Aorta (tissue), 5 donors: ENCODE measurements around the gene ZNF202. TPM values are rescaled to one million over a fixed set of nuclear protein-coding genes. Genes with fewer than 3 reads are reported as not detected.
"Not testable (repeated sequence)": the region's sequence is repeated elsewhere in the genome, so short reads cannot be mapped to it uniquely, and the experiment has no call there.

Experiments
- ATAC-seq: fragments of 200-7000 bp; cut with Tn5 transposase; one replicate; pipeline ENCODE4 v1.9.1; 2022; ENCODE audit warnings: moderate library complexity; ENCODE audit not compliant: low FRiP score
- DNase-seq, 2 donors: peaks; one replicate each; pipeline ENCODE4 v3.0.0-alpha.2; 2020
- H3K27ac ChIP-seq, 2 donors: one replicate each; pipeline ENCODE4 v1.5.1; 2013; ENCODE audit warnings: low read length in 2 of 2, mild to moderate bottlenecking in 2 of 2, moderate library complexity in 2 of 2, control low read depth in 1 of 2, inconsistent platforms in 1 of 2, low read depth in 1 of 2
- H3K27me3 ChIP-seq, 2 donors: one replicate each; pipeline ENCODE4 v1.6.1; 2013; ENCODE audit warnings: control low read depth in 1 of 2, low read length in 1 of 2, mild to moderate bottlenecking in 1 of 2, moderate library complexity in 1 of 2; ENCODE audit not compliant: insufficient read depth in 2 of 2, control insufficient read depth in 1 of 2
- H3K36me3 ChIP-seq, 2 donors: one replicate each; pipeline ENCODE4 v1.6.1; 2013; ENCODE audit warnings: control low read depth in 1 of 2, low read length in 1 of 2, mild to moderate bottlenecking in 1 of 2; ENCODE audit not compliant: insufficient read depth in 2 of 2, control insufficient read depth in 1 of 2
- H3K4me1 ChIP-seq, 2 donors: one replicate each; pipeline ENCODE4 v1.6.1; 2013; ENCODE audit warnings: low read length in 2 of 2, control low read depth in 1 of 2, mild to moderate bottlenecking in 1 of 2, moderate library complexity in 1 of 2; ENCODE audit not compliant: insufficient read depth in 2 of 2, control insufficient read depth in 1 of 2
- H3K4me3 ChIP-seq, 2 donors: one replicate each; pipeline ENCODE4 v1.5.1; 2013; ENCODE audit warnings: low read length in 2 of 2, control low read depth in 1 of 2, mild to moderate bottlenecking in 1 of 2
- H3K9me3 ChIP-seq: one replicate; pipeline ENCODE4 v1.6.1; 2013; ENCODE audit warnings: mild to moderate bottlenecking, low read length; ENCODE audit not compliant: control insufficient read depth
- WGBS, 2 donors: extraction: QIAGEN DNeasy Blood & Tissue Kit; methylation state at CpG; one replicate each; pipeline ENCODE4 v1.1.7; 2013; 5-methylcytosine and 5-hydroxymethylcytosine counted together
- intact Hi-C, 2 donors: fragments of 100-400 bp; cut with DNase I; formaldehyde crosslinking; loops; one replicate each; pipeline versions ENCODE4 v1.14.2 to v1.15.0; 2022
- polyA plus RNA-seq, 2 donors: library from polyadenylated mRNA; stranded (reverse); fragments of 200-250 nt; gene quantifications; one replicate each; pipeline ENCODE4 v1.2.3, GENCODE V29; 2013
- total RNA-seq, 2 donors: library from RNA; stranded (reverse); fragmentation: NEBNext Ultra II Directional; extraction: Animal tissue kit (Norgen Biotek cat#: 25700); gene quantifications; one replicate each; pipeline ENCODE4 v1.2.1, GENCODE V29; 2021
- donor health status: healthy with polysubstance abuse.
- donor health status: Bipolar disorder and iron deficiency.
- donor health status: DM: no; HTN: no; CAD: no.
- donor health status: DM: no; HTN: no; CAD: no.
- donor health status: DM: yes; HTN: yes; CAD: no.

Gene ZNF202
- total and polyA plus RNA-seq, 4 donors = 1.9 to 8.7 (median 7.6) TPM

DNA sequence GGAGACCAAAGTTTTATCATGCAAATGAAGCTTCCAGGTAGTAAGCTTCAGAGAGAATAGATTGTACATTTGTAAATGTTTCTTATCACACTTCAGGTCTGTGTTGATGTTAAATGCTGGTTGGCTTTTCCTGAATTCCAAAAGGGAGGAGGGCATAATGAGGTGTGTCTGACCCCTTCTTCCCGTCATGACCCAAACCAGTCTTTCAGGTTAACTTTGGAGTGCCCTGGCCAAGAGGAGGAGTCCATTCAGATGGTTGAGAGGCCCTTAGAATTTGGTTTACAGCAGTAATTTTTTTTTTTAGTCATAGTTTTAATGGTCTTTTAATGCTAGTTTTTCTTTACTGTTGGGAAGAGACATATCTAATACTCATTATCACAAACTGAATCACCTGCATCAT lies 10.3 kb upstream of the ZNF202 start:
- WGBS, 2 donors = 20 to 59% methylated on average over 1 of the region's 1 CpG
- Histone ChIP-seq H3K36me3 (no peaks in the 10 kb centered on the region), H3K9me3 (peaks cover 3% of the 10 kb centered on the region), H3K4me1 (no peaks in the 10 kb centered on the region), H3K4me3 (no peak overlapping the region), H3K27me3 (peaks cover 0 to 2% of the 10 kb centered on the region in 2 donors), H3K27ac (no peak overlapping the region)
- intact Hi-C loops = no loop called here
- DNase-seq (no peak), ATAC-seq (no peak)

DNA sequence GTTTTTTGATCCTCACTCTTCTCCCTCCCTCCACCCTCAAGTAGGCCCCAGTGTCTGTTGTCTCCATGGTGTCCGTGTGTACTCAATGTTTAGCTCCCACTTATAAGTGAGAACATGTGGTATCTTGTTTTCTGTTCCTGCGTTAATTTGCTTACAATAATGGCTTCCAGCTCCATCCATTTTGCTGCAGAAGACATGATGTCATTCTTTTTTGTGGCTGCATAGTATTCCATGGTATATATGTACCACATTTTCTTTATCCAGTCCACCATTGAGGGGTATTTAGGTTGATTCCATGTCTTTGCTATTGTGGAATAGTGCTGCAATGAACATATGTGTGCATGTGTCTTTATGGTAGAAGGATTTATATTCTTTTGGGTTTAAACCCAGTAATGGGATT lies 6.9 kb upstream of the ZNF202 start:
- DNase-seq, intact Hi-C loops, H3K4me1 ChIP-seq, H3K27me3 ChIP-seq, H3K9me3 ChIP-seq, H3K4me3 ChIP-seq, H3K27ac ChIP-seq, ATAC-seq, H3K36me3 ChIP-seq: not testable (repeated sequence)
- 90 to 95% methylated on average over 2 of the region's 2 CpGs for WGBS, 2 donors

DNA sequence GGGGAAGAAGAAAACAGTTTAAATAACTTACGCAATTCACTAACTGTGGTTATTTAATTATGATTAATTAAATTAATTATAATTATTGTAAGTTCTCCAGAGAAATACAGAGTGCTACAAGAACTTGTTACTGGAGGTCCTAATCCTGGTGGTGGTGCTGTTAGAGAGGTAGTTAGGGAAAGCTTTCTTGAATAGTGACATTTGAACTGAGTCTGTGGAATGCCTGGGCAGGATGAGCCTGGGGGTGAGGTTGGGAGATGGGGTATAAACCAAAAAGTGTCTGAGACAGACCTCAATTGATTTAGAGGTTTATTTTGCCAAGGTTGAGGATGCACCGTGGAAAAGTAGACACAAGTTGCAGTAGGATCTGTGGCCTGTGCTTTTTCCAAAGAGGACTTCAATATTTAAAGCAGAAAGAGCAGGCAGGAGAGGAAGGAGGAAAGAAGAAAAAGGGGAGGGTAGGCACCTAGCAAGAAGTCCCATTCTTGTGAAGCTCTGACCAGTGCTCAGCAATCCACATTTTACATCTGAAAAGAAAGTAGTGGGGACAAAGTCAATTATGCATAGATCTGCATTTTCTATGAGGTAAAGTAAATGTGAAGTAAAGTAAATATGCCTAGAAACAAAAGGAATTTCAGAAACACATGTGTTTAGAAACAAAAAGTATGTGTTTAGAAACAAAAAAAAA lies 4.4 kb upstream of the ZNF202 start:
- no peak for DNase-seq
- Histone ChIP-seq H3K36me3 (no peaks in the 10 kb centered on the region), H3K4me3 (no peak overlapping the region), H3K27me3 (peaks cover 0 to 2% of the 10 kb centered on the region in 2 donors), H3K4me1 (no peaks in the 10 kb centered on the region), H3K9me3 (peaks cover 1% of the 10 kb centered on the region), H3K27ac (no peak overlapping the region)
- WGBS, 2 donors = 59 to 63% methylated on average over 2 of the region's 2 CpGs
- intact Hi-C loops = no loop called here
- ATAC-seq = no peak

DNA sequence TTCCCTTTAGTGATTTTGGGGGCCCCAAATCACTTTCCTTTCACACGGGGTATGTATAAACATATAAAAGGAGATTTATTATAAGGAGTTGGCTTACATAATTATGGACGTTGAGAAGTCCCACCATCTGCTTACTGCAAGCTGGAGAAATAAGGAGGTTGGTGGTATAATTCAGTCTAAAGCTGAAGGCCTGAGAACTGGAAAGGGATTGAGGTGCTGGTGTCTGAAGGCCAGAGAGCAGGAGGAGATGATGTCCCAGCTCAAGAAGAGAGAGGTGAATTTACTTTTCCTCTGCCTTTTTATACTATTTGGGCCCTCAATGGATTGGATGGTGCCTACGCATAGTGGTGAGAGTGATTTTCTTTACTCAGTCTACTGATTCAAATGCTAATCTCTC lies 1.3 kb upstream of the ZNF202 start:
- ATAC-seq = no peak
- WGBS, 2 donors = 49 to 50% methylated on average over 3 of the region's 3 CpGs

DNA sequence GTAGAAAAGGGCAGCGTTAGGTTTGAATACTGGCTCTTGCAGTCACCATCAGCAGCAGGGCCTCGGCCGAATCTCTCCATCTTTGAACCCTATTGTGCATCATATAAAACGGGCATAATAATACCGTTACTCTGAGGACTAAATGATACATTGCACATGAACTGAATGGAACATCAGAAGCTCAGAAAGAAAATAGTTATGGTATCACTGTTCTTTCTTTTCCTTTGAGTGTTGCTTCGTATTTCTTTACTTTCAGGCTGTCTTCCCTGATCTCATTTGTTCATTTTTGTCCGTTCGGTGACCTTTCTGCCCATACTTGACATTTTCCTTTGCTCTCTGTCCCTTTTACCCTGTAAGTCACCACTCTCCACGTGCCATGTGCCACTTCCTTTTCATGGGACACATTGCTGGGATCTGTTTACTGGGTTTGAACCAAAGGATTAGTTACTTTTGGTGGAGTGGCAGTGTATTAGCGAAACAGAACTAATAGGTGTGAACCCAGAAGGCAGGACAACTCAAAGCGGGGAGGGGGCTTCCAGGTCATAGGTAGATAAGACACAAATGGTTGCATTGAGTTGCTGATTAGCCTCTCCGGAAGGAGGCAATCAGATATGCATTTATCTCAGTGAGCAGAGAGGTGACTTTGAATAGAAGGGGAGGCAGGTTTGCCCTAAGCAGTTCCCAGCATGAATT lies 717 bp upstream of the ZNF202 start:
- no peaks in the 10 kb centered on the region for H3K27me3 ChIP-seq
- H3K9me3 ChIP-seq = no peaks in the 10 kb centered on the region
- DNase-seq = no peak
- H3K36me3 ChIP-seq = no peaks in the 10 kb centered on the region
- peak overlapping the region; percentile 78 to 91 for H3K4me3 ChIP-seq
- 22 to 26% methylated on average over 12 of the region's 12 CpGs for WGBS, 2 donors
- no peaks in the 10 kb centered on the region for H3K4me1 ChIP-seq
- no peak overlapping the region for H3K27ac ChIP-seq
- intact Hi-C loops = no loop called here
- ATAC-seq = no peak

More for the DNA sequence above, 1.3 kb upstream of the ZNF202 start:
- H3K36me3 ChIP-seq = no peaks in the 10 kb centered on the region
- H3K4me1 ChIP-seq = no peaks in the 10 kb centered on the region
- no peak overlapping the region for H3K4me3 ChIP-seq
- no peak overlapping the region for H3K27ac ChIP-seq
- DNase-seq = no peak
- no peaks in the 10 kb centered on the region for H3K27me3 ChIP-seq
- no peaks in the 10 kb centered on the region for H3K9me3 ChIP-seq
- intact Hi-C loops = no loop called here

GRCh38 chr11:123740787-123741158 lies 687 bp downstream of the ZNF202 start:
- 1 to 2% methylated on average over 6 of the region's 6 CpGs for WGBS, 2 donors
- intact Hi-C loops = no loop called here
- ATAC-seq = peak; percentile 30

DNA sequence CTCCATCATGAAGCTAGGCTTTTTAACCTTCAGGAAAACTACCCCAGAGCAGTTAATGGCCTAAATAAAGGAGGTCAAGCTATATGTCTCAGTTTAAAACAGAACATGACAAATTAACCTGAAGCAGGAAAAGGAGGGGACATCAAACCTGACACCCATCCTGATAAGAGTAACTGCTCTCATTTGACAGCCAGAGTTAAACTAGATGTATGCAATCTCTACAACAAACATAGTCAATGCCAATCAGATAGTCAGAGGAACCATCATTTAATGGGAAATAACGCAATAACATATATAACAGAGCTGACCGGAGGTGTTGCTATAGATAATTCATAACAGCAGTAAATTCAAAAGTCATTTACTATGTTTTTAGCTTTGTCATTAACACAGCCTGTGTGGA lies 3.1 kb downstream of the ZNF202 start:
- no peak for ATAC-seq
- peaks cover 2% of the 10 kb centered on the region in 2 donors for H3K36me3 ChIP-seq
- 1 to 99% methylated on average over 2 of the region's 2 CpGs for WGBS, 2 donors
- no peaks in the 10 kb centered on the region for H3K4me1 ChIP-seq
- intact Hi-C loops = no loop called here
- H3K27me3 ChIP-seq = no peaks in the 10 kb centered on the region
- H3K9me3 ChIP-seq = no peaks in the 10 kb centered on the region
- no peak overlapping the region for H3K4me3 ChIP-seq
- H3K27ac ChIP-seq = no peak overlapping the region
- no peak for DNase-seq

More at GRCh38 chr11:123740787-123741158, 687 bp downstream of the ZNF202 start:
- no peak for DNase-seq
- Histone ChIP-seq H3K9me3 (no peaks in the 10 kb centered on the region), H3K36me3 (no peaks in the 10 kb centered on the region), H3K4me1 (no peaks in the 10 kb centered on the region), H3K27ac (peak overlapping the region in 1 of 2 donors; percentile 20), H3K27me3 (no peaks in the 10 kb centered on the region), H3K4me3 (peak overlapping the region; percentile 78 to 91)

GRCh38 chr11:123736769-123737168 lies 4.7 kb downstream of the ZNF202 start:
- 89 to 92% methylated on average over 3 of the region's 3 CpGs for WGBS, 2 donors
- no peaks in the 10 kb centered on the region for H3K27me3 ChIP-seq
- H3K4me1 ChIP-seq = no peaks in the 10 kb centered on the region
- intact Hi-C loops = no loop called here
- no peaks in the 10 kb centered on the region for H3K9me3 ChIP-seq
- H3K27ac ChIP-seq = no peak overlapping the region
- peaks cover 2% of the 10 kb centered on the region in 2 donors for H3K36me3 ChIP-seq
- no peak overlapping the region for H3K4me3 ChIP-seq
- ATAC-seq (no peak), DNase-seq (no peak)

- intact Hi-C loops = loop anchor here in 1 of 2 donors (10.0 kb wide), 1 partner anchor 65 kb away; no protein-coding TSS in a partner anchor
- H3K36me3 ChIP-seq = peaks cover 24 to 30% of the 10 kb centered on the region in 2 donors
- H3K4me1 ChIP-seq = no peaks in the 10 kb centered on the region
- no peak for ATAC-seq
- H3K27ac ChIP-seq = no peak overlapping the region
- H3K27me3 ChIP-seq = no peaks in the 10 kb centered on the region
- H3K9me3 ChIP-seq = peaks cover 8% of the 10 kb centered on the region
- 90 to 91% methylated on average over 8 of the region's 8 CpGs for WGBS, 2 donors
- DNase-seq = no peak
- H3K4me3 ChIP-seq = no peak overlapping the region
These were observed 11.9 kb downstream of the ZNF202 start for GRCh38 chr11:123729602-123730001.
